ENCODE data around the gene NETO2. TPM values are rescaled to one million over a fixed set of nuclear protein-coding genes. Genes with fewer than 3 reads are reported as not detected.

NETO2 gene
- total and polyA plus RNA-seq, 2 of the 13 experiments (the other 11 are each of a cell fraction or from before 2014, with no cell fraction given), result 8.2 to 13.5 TPM

- TF ChIP-seq ZNF142 (CRISPR knock-in tag; IDR thresholded peaks at IDR 0.05) (0 out of 2 replicates have a peak, but pooled peaks have one; percentile 46), DDIT3 (CRISPR knock-in tag; IDR thresholded peaks at IDR 0.05) (no peak; the same call in 1 of the 2 replicates), ZBTB38 (CRISPR knock-in tag; IDR thresholded peaks at IDR 0.05) (peak; percentile 49; the same call in 1 of the 2 replicates), SALL2 (CRISPR knock-in tag; IDR thresholded peaks at IDR 0.05) (no peak), ERF (CRISPR knock-in tag; IDR thresholded peaks at IDR 0.05) (peak; percentile 88), HNF4A (CRISPR knock-in tag; IDR thresholded peaks at IDR 0.05) (peak; percentile 79), FOXK2 (IDR thresholded peaks at IDR 0.05) (no peak), ZNF280B (CRISPR knock-in tag; IDR thresholded peaks at IDR 0.05; ENCODE audit: borderline replicate concordance) (no peak; the same call in 1 of the 2 replicates)
- TF ChIP-seq, protein P1, sequence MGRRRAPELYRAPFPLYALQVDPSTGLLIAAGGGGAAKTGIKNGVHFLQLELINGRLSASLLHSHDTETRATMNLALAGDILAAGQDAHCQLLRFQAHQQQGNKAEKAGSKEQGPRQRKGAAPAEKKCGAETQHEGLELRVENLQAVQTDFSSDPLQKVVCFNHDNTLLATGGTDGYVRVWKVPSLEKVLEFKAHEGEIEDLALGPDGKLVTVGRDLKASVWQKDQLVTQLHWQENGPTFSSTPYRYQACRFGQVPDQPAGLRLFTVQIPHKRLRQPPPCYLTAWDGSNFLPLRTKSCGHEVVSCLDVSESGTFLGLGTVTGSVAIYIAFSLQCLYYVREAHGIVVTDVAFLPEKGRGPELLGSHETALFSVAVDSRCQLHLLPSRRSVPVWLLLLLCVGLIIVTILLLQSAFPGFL (CRISPR knock-in tag; IDR thresholded peaks at IDR 0.05), result no peak
- TF ChIP-seq, protein P2, sequence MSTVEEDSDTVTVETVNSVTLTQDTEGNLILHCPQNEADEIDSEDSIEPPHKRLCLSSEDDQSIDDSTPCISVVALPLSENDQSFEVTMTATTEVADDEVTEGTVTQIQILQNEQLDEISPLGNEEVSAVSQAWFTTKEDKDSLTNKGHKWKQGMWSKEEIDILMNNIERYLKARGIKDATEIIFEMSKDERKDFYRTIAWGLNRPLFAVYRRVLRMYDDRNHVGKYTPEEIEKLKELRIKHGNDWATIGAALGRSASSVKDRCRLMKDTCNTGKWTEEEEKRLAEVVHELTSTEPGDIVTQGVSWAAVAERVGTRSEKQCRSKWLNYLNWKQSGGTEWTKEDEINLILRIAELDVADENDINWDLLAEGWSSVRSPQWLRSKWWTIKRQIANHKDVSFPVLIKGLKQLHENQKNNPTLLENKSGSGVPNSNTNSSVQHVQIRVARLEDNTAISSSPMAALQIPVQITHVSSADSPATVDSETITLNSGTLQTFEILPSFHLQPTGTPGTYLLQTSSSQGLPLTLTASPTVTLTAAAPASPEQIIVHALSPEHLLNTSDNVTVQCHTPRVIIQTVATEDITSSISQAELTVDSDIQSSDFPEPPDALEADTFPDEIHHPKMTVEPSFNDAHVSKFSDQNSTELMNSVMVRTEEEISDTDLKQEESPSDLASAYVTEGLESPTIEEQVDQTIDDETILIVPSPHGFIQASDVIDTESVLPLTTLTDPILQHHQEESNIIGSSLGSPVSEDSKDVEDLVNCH (CRISPR knock-in tag; IDR thresholded peaks at IDR 0.05), result no peak
- TF ChIP-seq, protein P3, sequence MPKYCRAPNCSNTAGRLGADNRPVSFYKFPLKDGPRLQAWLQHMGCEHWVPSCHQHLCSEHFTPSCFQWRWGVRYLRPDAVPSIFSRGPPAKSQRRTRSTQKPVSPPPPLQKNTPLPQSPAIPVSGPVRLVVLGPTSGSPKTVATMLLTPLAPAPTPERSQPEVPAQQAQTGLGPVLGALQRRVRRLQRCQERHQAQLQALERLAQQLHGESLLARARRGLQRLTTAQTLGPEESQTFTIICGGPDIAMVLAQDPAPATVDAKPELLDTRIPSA (CRISPR knock-in tag; IDR thresholded peaks at IDR 0.05; ENCODE audit: borderline replicate concordance), result no peak
Measured at GRCh38 chr16:47058295-47059086, 85.3 kb downstream of the NETO2 start (continued).

Data from HepG2 (cell line).